HG03521 (cell line): ENCODE results near the gene ELOA2.
"Not testable (repeated sequence)": the region's sequence is repeated elsewhere in the genome, so short reads cannot be mapped to it uniquely, and the experiment has no call there.

Experiments used
- ATAC-seq: cut with Tn5 transposase; IDR thresholded peaks from one replicate; pipeline ENCODE4 v1.9.1; 2021; ENCODE audit warnings: mild to moderate bottlenecking, moderate library complexity; ENCODE audit not compliant: unreplicated experiment

The ELOA2 gene, protein sequence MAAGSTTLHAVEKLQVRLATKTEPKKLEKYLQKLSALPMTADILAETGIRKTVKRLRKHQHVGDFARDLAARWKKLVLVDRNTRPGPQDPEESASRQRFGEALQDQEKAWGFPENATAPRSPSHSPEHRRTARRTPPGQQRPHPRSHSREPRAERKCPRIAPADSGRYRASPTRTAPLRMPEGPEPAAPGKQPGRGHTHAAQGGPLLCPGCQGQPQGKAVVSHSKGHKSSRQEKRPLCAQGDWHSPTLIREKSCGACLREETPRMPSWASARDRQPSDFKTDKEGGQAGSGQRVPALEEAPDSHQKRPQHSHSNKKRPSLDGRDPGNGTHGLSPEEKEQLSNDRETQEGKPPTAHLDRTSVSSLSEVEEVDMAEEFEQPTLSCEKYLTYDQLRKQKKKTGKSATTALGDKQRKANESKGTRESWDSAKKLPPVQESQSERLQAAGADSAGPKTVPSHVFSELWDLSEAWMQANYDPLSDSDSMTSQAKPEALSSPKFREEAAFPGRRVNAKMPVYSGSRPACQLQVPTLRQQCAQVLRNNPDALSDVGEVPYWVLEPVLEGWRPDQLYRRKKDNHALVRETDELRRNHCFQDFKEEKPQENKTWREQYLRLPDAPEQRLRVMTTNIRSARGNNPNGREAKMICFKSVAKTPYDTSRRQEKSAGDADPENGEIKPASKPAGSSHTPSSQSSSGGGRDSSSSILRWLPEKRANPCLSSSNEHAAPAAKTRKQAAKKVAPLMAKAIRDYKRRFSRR

DNA sequence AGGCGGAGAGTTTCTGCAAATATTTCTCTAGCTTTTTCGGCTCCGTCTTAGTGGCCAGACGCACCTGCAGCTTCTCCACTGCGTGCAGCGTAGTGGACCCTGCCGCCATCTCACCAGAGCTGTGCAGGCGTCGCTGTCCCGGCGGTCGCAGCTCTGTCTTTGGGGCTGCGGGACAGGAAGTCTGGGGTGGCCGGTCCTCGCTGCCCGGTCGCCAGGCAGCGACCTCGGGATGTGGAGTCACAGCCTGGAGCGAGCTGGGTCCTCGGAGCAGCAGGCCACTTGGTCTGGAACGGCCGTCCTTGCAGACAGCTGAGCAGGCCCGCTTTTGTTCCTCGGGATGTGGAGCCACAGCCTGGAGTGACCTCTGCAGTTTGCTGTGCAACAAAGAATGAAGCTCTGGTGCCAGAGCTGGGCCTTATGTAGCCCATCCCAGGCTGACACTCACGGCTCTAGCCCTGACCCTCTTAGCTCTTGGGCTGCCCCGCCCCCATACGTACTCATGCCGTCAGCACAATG, at the start of gene ELOA2:
Gene ELOA2 (minus strand): TSS at position 466 of the 516 bp plus-strand sequence. CDS start 357 bp downstream, at position 109.
- no peak for ATAC-seq

DNA sequence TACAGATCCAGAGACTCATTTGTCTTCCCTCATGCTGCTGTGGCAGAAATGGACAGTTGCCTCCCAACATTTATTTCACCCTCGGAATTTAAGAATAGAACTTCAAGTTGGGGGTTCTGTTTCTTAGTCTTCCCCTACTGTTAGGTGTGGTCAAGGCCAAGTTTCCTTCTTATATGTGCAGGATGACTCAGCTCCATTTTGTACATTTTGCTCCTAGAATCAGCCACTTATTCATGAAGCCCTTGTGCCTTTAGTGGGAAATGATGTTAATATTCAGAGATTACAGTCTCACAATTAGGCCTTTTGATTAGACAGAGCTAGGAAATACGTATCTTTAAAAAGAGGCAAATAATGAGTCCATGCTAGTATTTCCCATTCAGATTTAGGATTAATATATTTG, 46.2 kb upstream of the ELOA2 start:
- no peak for ATAC-seq

DNA sequence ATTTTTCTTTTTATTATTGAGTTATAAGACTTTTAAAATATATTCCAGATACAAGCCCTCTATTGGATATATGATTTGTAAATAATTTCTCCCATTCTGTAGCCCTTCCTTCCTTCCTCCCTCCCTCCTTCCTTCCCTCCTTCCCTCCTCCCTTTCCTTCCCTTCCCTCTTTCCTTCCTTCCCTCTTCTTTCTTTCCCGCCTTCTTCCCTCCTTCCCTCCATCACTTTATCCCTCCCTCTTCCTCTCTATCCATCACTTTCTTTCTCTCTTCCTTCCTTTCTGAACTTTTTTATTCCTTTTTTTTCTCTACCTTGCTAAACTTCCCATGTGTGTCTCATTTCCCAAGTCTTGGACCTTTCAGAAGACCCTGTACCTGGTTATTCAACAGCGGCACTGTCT, 45.5 kb upstream of the ELOA2 start:
- ATAC-seq, result no peak

DNA sequence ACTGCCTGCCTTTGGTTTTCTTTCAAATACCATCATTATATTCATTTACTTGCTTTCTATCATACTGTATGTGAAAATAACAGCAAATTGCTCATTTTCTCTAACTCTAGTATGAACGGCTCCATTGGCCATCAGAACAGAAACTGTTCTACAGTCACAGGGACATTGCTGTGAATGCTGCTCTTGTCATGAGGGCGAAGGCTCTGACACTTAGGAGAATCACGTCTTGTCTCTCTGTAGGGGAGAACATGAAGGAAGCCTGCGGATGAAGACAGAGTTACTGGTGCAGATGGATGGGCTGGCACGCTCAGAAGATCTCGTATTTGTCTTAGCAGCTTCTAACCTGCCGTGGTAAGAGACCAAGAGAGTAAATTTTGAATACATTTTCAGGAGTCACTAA, 41.7 kb upstream of the ELOA2 start:
- ATAC-seq, result no peak

DNA sequence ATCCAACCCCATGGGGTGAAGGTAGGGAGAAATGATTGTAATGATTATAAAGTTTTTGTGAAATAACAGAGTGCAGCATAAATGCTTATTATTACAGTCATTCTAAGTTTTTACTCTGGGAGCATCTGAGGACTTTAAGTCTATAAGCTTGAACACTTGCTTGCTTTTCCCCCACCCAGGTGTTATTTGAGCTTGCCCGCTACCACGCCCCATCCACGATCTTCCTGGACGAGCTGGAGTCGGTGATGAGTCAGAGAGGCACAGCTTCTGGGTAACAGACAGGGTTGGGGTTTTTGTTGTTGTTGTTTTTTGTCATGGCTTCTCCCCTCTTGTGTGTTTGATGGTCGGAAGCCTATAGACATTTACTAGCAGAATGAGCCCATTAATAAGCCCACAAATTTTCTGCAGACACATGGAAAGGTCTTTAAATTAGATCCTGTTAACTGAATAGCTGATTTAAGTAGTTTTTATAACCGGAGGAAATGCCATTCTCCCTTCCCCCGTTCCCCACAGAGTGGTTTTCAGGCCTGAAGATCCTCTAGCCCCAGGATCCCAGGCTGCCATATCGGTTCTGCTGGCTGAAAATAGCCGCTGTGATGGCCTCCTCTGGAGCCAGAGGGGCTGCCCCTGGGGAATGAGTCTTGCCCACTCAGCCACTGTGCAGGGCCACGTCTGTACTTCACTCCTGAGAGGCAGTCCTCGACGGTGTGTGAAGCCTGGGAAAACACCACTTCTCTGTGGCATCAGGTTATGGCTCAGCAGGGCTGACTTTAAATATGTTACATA, 39.9 kb upstream of the ELOA2 start:
- ATAC-seq, result no peak

DNA sequence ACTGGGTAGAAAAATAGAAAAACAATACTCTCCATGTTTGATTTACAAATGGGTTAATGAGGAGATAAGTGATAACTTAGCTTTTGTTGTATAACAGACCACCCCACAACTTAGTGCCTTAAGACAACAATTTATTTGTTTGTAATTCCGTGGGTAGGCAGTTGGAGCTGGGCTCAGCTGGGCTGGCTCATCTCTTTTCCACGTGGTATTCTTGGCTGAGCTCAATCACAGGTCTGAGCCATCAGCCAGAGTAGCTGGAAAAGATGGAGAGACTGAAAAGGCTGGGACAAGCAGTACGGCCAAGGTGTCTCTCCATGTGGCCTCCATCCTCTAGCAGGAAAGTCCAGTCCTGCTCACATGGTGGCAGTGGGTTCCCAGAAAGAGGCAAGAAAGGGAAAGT, 32.2 kb upstream of the ELOA2 start:
- no peak for ATAC-seq

DNA sequence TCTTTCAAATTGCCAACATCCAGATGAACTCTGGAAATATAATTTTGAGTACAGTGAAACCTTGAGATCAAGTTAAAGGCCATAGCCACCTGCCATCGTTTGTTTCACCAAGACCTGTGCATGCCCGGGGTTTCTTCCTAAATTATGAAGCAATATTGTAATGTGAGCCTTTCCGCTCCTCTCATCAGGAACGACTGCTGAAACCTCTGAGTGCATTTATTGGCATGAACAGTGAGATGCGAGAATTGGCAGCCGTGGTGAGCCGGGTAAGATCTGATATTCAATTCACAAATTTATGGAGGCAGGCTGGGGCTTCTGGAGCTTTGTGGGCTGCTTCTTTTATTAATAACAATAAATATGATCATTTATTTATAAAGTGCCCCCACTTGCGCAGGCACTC, 27.7 kb upstream of the ELOA2 start:
- no peak for ATAC-seq

DNA sequence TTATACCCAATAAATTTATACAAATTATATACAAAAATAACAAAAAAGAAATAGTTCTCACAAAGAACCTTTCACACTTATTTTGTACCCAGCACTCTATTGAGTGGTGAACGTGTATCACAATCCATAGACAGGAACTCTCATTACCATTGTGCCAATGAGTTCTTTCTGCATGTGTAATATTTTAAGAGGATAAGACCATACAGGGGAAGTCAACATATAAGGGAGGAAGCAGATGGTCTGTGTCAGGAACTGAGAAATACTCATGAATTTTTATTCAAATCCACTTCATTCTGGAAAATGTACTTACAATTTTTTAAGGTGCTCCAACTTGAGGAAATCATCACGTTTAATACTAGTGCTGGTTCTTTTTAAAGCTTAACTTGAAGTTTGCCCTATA, 27.1 kb upstream of the ELOA2 start:
- no peak for ATAC-seq

DNA sequence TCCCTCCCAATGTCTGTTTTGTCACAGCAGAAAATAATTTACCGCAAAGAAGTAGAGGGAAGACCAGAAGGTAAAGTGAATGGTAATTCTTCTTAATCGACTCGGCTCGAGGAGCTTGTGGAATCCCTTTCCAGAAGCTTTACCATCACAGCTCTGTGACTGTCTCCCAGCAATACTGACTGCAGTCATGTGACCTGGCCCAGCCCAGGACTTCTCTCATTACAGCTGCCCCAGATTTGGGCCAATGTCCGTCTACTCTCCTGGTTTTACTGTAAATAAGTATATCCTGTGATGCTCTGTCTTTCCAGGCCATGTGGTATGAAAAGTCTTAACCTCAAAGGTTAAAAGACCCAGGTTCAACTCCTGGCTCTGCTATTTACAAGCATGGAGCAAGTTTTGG, 18.9 kb upstream of the ELOA2 start:
- no peak for ATAC-seq

DNA sequence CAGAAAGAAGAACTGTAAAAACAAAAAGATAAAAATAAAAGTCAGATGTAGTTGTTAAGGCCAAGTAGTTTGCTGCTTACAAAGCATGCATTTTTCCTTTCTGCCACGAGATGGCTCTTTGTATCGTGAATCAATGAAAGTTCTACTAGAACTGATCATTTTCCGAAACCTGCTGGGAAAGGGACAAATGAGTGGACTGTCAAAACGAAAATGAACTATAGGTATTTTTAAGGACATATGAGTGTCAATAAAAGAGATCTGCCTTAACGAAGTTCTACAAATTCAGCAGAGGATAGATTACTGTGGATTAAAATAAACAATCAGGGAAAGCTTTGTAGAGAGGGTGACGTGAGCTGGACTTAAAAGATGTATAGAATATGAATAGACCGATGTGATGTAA, 15.0 kb upstream of the ELOA2 start:
- ATAC-seq, result no peak

DNA sequence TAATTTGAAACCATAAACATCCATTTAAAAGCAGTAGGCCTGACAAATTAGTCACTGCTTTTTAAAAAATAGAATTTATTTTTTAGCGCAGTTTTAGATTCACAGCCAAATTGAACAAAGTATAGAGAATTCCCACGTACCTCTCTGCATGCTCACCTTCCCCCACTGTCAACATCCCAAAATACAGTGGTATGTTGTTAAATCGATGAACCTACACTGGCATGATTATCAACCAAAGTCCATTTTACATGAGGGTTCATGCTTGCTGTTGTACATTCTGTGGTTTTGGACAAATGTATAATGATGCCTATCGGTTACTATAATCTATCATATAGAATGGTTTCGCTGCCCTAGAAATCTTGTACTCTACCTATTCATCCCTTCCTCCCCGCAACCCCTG, 5.6 kb upstream of the ELOA2 start:
- no peak for ATAC-seq

DNA sequence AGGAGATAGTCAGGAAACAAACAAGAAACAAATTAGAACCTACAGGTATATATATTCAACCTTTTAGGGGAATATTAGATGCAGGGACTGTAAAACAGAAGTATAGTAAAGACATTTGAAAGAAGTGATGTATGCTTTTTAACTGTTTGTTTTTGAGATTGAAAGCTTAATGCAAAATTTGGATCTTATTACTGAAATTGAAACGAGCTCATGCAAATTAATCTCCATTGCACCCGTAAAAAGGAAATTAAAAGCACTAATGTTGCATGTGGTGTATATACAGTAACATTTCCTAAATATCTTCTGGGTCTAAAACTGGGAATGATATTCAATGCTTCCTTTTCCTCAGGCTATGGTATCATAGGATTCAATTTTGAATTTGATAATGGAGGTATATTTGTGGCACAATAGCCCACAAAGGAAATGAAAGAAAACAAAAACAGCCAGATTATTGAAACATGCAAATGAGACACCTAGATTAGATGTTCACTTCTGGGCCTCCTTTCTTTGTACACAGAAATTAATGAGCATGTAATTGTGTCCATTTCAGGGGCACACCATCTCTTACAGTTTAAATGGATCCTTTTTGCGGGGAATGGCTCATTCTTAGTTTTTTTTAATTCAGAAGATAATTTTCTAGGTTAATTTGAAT, 1.6 kb upstream of the ELOA2 start:
- ATAC-seq, result no peak

DNA sequence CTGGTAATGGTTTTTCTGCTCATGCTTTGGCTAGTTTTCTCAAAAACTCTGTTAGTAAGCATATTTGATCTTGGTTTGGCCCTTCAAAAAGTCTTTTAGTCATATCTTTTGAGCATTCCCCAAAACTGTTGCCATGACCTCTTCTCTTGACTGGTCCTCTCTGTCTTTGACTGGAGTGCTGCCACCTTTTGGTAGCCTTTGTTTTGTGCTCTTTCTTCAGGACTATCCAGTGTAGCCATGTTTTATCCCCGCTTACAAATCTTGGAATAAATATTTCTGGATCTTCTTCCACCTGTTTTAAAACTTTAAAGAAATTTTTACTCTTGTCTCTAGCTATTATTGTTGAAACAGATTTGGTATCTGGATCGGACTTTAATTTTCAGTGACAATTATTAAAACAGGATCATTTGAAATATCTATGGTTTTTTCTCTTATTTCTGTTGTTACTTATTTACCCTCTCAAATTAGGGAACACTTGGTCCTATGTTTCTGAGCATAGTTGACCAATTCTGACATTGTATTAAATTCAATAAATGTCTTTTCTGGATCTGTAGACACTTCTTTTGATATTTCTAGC, 965 bp upstream of the ELOA2 start:
- no peak for ATAC-seq

DNA sequence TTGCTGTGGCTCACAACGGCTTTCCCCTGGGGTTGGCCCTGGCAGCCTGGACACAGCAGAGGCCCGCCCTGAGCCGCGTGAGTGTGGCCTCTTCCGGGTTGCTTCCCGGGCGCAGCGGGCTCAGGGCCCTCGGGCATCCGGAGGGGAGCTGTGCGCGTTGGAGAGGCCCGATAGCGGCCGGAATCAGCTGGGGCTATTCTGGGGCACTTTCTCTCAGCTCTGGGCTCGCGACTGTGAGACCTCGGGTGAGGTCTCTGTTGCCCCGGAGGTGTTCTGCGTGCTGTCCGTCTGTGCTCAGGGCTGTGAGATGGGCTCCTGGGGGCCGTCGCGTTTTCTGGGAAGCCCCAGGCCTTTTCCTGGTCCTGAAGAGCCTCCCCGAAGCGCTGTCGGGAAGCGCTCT, 830 bp downstream of the ELOA2 start:
- not testable (repeated sequence) for ATAC-seq

DNA sequence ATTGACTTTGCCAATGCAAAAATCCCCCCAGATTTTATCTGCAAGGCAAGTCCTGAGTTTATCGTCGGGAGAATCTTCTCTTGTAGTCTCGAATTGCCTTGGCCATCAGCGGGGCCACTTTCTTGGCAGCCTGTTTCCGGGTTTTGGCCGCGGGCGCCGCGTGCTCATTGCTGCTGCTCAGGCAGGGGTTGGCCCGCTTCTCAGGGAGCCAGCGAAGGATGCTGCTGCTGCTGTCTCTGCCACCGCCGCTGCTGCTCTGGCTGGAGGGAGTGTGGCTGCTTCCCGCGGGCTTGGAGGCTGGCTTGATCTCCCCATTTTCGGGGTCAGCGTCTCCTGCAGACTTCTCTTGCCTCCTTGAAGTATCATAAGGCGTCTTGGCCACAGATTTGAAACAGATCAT, 2.5 kb downstream of the ELOA2 start:
- ATAC-seq, result no peak

DNA sequence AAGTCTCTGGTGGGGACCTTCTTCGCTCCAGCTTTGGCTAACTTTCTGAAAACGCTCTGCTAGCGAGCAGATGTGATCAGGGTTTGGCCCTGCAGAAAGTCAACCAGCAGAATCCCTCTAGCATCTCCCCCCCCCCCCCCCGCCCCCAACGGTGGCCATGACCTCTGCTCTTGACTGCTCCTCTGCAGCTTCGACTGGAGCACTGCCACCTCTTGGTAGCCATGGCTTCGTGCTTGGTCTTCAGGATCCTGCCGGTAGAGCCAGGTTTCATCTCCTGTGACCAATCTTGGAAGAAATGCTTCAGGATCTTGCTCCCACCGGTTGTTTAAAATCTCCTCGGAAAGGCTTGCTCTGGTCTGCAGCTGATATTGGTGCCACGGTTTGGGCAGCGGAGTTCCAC, 4.5 kb downstream of the ELOA2 start:
- not testable (repeated sequence) for ATAC-seq

DNA sequence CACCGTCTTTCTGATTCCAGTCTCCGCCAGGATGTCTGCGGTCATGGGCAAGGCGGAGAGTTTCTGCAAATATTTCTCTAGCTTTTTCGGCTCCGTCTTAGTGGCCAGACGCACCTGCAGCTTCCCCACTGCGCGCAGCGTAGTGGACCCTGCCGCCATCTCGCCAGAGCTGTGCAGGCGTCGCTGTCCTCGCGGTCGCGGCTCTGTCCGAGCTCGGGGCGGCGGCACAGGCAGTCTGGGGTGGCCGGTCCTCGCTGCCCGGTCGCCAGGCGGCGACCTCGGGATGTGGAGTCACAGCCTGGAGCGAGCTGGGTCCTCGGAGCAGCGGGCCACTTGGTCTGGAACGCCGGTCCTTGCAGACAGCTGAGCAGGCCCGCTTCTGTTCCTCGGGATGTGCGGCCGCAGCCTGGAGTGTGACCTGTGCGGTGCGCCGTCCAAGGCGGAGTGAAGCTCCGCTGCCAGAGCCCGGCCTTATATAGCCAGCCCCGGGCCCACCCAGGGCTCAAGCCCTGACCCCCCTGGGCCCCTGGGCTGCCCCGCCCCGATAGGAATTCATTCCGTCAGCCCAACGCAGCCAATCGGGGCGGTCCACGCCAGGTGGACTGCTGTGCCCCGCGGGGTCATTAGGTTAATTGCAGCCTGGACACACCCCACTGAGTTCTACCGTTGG, 5.6 kb downstream of the ELOA2 start:
- not testable (repeated sequence) for ATAC-seq

DNA sequence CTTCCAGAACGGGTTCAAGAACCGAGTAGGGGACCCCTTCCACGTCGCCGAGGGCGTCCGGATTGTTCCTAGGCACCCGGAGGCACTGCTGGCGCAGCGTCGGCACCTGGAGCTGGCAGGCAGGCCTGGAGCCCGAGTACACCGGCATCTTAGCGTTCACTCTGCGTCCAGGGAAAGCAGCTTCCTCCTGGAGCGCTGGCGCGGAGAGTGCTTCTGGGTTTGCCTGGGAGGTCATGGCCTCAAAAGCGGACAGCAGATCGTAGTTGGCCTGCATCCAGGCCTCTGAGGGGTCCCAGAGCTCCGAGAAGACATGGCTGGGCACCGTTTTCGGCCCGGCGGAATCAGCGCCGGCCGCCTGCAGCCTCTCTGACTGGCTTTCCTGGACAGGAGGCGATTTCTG, 6.7 kb downstream of the ELOA2 start:
- not testable (repeated sequence) for ATAC-seq

DNA sequence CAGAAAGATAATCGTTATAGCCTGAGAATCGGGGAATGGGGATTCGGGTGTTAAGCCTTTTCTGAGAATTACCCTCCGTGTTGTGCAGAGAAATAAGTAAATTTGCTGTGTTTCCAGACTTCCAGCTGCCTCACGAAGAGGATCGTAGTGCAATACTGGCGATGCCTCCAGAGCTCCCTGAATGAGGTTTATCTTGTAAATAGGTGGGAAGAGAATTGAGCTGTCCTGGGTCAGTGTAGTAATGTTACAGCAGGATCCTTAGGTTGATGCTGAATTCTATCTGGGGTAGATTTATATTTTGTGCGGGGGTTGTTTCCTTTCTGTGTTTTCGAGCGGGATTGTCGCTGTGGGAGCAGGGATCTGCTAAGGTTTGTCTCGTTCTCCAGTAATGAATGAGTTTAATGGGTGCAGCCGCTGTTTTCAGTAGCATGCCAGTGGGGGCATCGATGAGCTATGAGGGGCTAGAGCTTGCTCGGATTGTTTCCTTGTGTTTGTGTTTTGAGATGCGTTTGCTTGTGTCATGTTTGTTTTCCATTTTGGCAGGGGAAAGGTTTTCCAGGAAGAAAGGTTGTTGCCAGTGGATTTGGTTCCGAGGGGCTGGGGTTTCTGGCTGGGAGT, 9.8 kb downstream of the ELOA2 start:
- not testable (repeated sequence) for ATAC-seq
